Islet precursor cell (in vitro differentiated cells): Measurements from ENCODE around the gene MB.
A peak's percentile ranks its signal among the peaks of the same experiment; 100 is the strongest.
"Not testable (repeated sequence)": the region's sequence is repeated elsewhere in the genome, so short reads cannot be mapped to it uniquely, and the experiment has no call there.

ENCODE experiments used
- DNase-seq: peaks from one replicate; pipeline ENCODE4 v3.0.0-alpha.2; 2018

MB gene

GRCh38 chr22:35617137-35617755 is at the start of gene MB:
MB (minus strand) TSS chr22:35617329; CDS start chr22:35617257, 72 bp downstream.
- no peak for DNase-seq

GRCh38 chr22:35666699-35667098 is 49.6 kb upstream of the MB start:
- DNase-seq: not testable (repeated sequence)

- no peak for DNase-seq
Observed at GRCh38 chr22:35664955-35665587, 47.9 kb upstream of the MB start.

GRCh38 chr22:35663371-35663770 is 46.2 kb upstream of the MB start:
- DNase-seq: no peak

- DNase-seq: no peak
Observed at GRCh38 chr22:35662914-35663313, 45.8 kb upstream of the MB start.

GRCh38 chr22:35661464-35661863 is 44.3 kb upstream of the MB start:
- DNase-seq: no peak

- DNase-seq: no peak
Observed at GRCh38 chr22:35660291-35661127, 43.4 kb upstream of the MB start.

- no peak for DNase-seq
Observed at GRCh38 chr22:35657571-35658312, 40.6 kb upstream of the MB start.

- DNase-seq: no peak
Observed at GRCh38 chr22:35656284-35656752, 39.2 kb upstream of the MB start.

GRCh38 chr22:35653824-35654223 is 36.7 kb upstream of the MB start:
- no peak for DNase-seq

GRCh38 chr22:35651085-35651484 is 34.0 kb upstream of the MB start:
- DNase-seq: no peak

- DNase-seq: no peak
Observed at GRCh38 chr22:35649636-35650250, 32.6 kb upstream of the MB start.

- no peak for DNase-seq
Observed at GRCh38 chr22:35649026-35649553, 32.0 kb upstream of the MB start.

- no peak for DNase-seq
Observed at GRCh38 chr22:35648066-35649025, 31.2 kb upstream of the MB start, which contains the start of gene APOL6. APOL6 (plus strand) TSS chr22:35648446; CDS start chr22:35656426, 7,980 bp downstream.

GRCh38 chr22:35645646-35646045 is 28.5 kb upstream of the MB start:
- peak; percentile 14 for DNase-seq

- peak; percentile 33 for DNase-seq
Observed at GRCh38 chr22:35643991-35644390, 26.9 kb upstream of the MB start.

- DNase-seq: peak; percentile 46
Observed at GRCh38 chr22:35642305-35642741, 25.2 kb upstream of the MB start.

- DNase-seq: peak; percentile 40
Observed at GRCh38 chr22:35641494-35642120, 24.5 kb upstream of the MB start.

- peak; percentile 93 for DNase-seq
Observed at GRCh38 chr22:35638410-35638809, 21.3 kb upstream of the MB start.

- no peak for DNase-seq
Observed at GRCh38 chr22:35638001-35638400, 20.9 kb upstream of the MB start.
